Kidney (tissue), 14 donors: ENCODE data around the gene ANKMY1. TPM values are rescaled to one million over a fixed set of nuclear protein-coding genes. Genes with fewer than 3 reads are reported as not detected.

ENCODE experiments used
- DNase-seq, 5 donors: peaks; one replicate each; pipeline ENCODE4 v3.0.0-alpha.2; 2013 to 2020
- FAIRE-seq: peaks from 2 replicates; lab custom pipeline; 2012; peaks lifted over from hg19 to GRCh38; lab: Jason Lieb, UNC
- H3K27ac ChIP-seq, 2 donors: one replicate each; pipeline ENCODE4 v1.7.0; 2013; ENCODE audit warnings: low read depth in 2 of 2, low read length in 2 of 2, inconsistent platforms in 1 of 2
- H3K27me3 ChIP-seq: one replicate; pipeline ENCODE4 v1.7.1; 2013; ENCODE audit warnings: low read length, inconsistent platforms; ENCODE audit not compliant: control insufficient read depth, insufficient read depth
- H3K36me3 ChIP-seq, 3 donors: one replicate each; pipeline versions ENCODE4 v1.7.0 to v1.7.1; 2013; ENCODE audit warnings: low read length in 3 of 3, control low read depth in 1 of 3, inconsistent platforms in 1 of 3; ENCODE audit not compliant: insufficient read depth in 3 of 3, control insufficient read depth in 2 of 3
- H3K4me1 ChIP-seq, 3 donors: one replicate each; pipeline versions ENCODE4 v1.7.0 to v1.7.1; 2013; ENCODE audit warnings: low read length in 3 of 3, inconsistent platforms in 1 of 3, low read depth in 1 of 3; ENCODE audit not compliant: control insufficient read depth in 2 of 3, insufficient read depth in 2 of 3
- H3K4me3 ChIP-seq, 3 donors: one replicate each; pipeline versions ENCODE4 v1.7.0 to v1.8.1; 2013; ENCODE audit warnings: low read length in 3 of 3, control low read depth in 1 of 3, inconsistent platforms in 1 of 3
- H3K9ac ChIP-seq, 3 donors: one replicate each; pipeline versions ENCODE4 v1.7.0 to v1.7.1; 2013; ENCODE audit warnings: low read length in 3 of 3, control low read depth in 1 of 3, inconsistent platforms in 1 of 3
- H3K9me3 ChIP-seq, 3 donors: one replicate each; pipeline versions ENCODE4 v1.7.0 to v1.7.1; 2013; ENCODE audit warnings: low read length in 3 of 3, control low read depth in 1 of 3, inconsistent platforms in 1 of 3; ENCODE audit not compliant: control insufficient read depth in 2 of 3, insufficient read depth in 1 of 3
- CTCF ChIP-seq: IDR thresholded peaks from 3 replicates; pipeline ENCODE4 v1.5.1; 2012; ENCODE audit warnings: mild to moderate bottlenecking, moderate library complexity, borderline replicate concordance; ENCODE audit not compliant: insufficient read depth; ENCODE audit errors: extremely low read depth
- intact Hi-C: fragments of 100-400 bp; cut with DNase I; formaldehyde crosslinking; loops from one replicate; pipeline ENCODE4 v1.11.1; 2022
- polyA plus RNA-seq: library from polyadenylated mRNA; stranded (reverse); fragments of 350-450 nt; fragmentation: Illumina TruSeq; extraction: RNeasy Lipid Tissue Mini Kit (QIAGEN cat#74804); gene quantifications from one replicate; pipeline ENCODE4 v1.2.3, GENCODE V29; 2014; ENCODE audit warnings: low read depth, low replicate concordance; ENCODE audit not compliant: insufficient read depth
- total RNA-seq: library from RNA; stranded (reverse); fragmentation: NEBNext Ultra II Directional; extraction: Animal tissue kit (Norgen Biotek cat#: 25700); gene quantifications from one replicate; pipeline ENCODE4 v1.2.1, GENCODE V29; 2021
- donor health status: control.
- donor health status: control.
- donor health status: control.
- donor health status: control.
- donor health status: control.
- donor health status: DM: yes; HTN: yes; CAD: no.
- donor health status: Normal renal cell carcinoma (clear cell type).

Gene ANKMY1
- total and polyA plus RNA-seq, 2 donors from 2014 or later: 3.0 to 22.1 TPM

GRCh38 chr2:240527153-240527750 is 30.5 kb downstream of the ANKMY1 start:
- no peak overlapping the region for H3K9ac ChIP-seq
- H3K9me3 ChIP-seq: peaks cover 2 to 12% (median 4%) of the 10 kb centered on the region in 3 donors
- no peak overlapping the region for H3K4me3 ChIP-seq
- no peak overlapping the region for H3K27ac ChIP-seq
- DNase-seq (no peak), FAIRE-seq (no peak)
- intact Hi-C loops: no loop called here
- peaks cover 0 to 10% (median 0%) of the 10 kb centered on the region in 3 donors for H3K36me3 ChIP-seq
- H3K27me3 ChIP-seq: no peaks in the 10 kb centered on the region
- no peaks in the 10 kb centered on the region for H3K4me1 ChIP-seq
- TF ChIP-seq CTCF: no peak

- Histone ChIP-seq H3K4me3 (no peak overlapping the region), H3K9ac (no peak overlapping the region), H3K9me3 (peaks cover 0 to 4% (median 0%) of the 10 kb centered on the region in 3 donors), H3K27ac (no peak overlapping the region), H3K27me3 (no peaks in the 10 kb centered on the region), H3K4me1 (no peaks in the 10 kb centered on the region), H3K36me3 (peaks cover 0 to 10% (median 0%) of the 10 kb centered on the region in 3 donors)
- FAIRE-seq: no peak
- DNase-seq: no peak
- no peak for TF ChIP-seq CTCF
- intact Hi-C loops: no loop called here
Measured at GRCh38 chr2:240526521-240526920, 31.3 kb downstream of the ANKMY1 start.

- H3K4me1 ChIP-seq: no peaks in the 10 kb centered on the region
- H3K4me3 ChIP-seq: no peak overlapping the region
- H3K36me3 ChIP-seq: peaks cover 0 to 5% (median 0%) of the 10 kb centered on the region in 3 donors
- H3K9me3 ChIP-seq: no peaks in the 10 kb centered on the region
- H3K27ac ChIP-seq: no peak overlapping the region
- FAIRE-seq: no peak
- H3K9ac ChIP-seq: no peak overlapping the region
- no peak for TF ChIP-seq CTCF
- peak in 1 of 5 donors; percentile 11 for DNase-seq
- intact Hi-C loops: no loop called here
- H3K27me3 ChIP-seq: no peaks in the 10 kb centered on the region
Measured at GRCh38 chr2:240525802-240526201, 32.0 kb downstream of the ANKMY1 start.
